GM19372 (cell line): ENCODE results near the gene TRIM15.
"Not testable (repeated sequence)": the region's sequence is repeated elsewhere in the genome, so short reads cannot be mapped to it uniquely, and the experiment has no call there.

ENCODE experiments used
- ATAC-seq: cut with Tn5 transposase; IDR thresholded peaks from one replicate; pipeline ENCODE4 v1.9.1; 2021; ENCODE audit warnings: mild to moderate bottlenecking, low read depth, moderate library complexity; ENCODE audit not compliant: unreplicated experiment

The TRIM15 gene

DNA sequence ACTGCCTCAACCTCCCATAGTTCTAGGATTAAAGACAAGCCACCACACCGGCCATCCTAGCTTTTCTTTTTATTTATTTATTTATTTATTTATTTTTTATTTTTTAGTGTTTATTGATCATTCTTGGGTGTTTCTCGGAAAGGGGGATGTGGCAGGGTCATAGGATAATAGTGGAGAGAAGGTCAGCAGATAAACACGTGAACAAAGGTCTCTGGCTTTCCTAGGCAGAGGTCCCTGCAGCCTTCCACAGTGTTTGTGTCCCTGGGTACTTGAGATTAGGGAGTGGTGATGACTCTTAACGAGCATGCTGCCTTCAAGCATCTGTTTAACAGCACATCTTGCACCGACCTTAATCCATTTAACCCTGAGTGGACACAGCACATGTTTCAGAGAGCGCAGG, 58.0 kb downstream of the TRIM15 start:
- not testable (repeated sequence) for ATAC-seq

DNA sequence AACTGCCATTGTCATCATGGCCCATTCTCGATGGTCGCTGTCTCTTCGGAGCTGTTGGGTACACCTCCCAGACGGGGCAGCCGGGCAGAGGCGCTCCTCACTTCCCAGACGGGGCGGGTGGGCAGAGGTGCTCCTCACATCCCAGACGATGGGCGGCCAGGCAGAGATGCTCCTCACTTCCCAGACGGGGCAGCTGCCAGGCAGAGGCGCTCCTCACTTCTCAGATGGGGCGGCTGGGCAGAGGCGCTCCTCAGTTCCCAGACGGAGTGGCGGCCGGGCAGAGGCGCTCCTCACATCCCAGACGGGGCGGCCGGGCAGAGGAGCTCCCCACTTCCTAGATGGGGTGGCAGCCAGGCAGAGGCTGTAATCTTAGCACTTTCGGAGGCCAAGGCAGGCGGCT, 58.6 kb downstream of the TRIM15 start:
- ATAC-seq: not testable (repeated sequence)
